Mucosa of rectum (tissue), 2 donors: ENCODE results near the gene SLC35A2.

Experiments
- H3K27ac ChIP-seq, 2 donors: one replicate each; pipeline ENCODE4 v1.7.0; 2013; ENCODE audit warnings: inconsistent platforms in 2 of 2, low read depth in 2 of 2, low read length in 2 of 2
- H3K27me3 ChIP-seq, 2 donors: one replicate each; pipeline ENCODE4 v1.7.0; 2013; ENCODE audit warnings: low read length in 2 of 2; ENCODE audit not compliant: control insufficient read depth in 2 of 2, insufficient read depth in 2 of 2
- H3K36me3 ChIP-seq, 2 donors: one replicate each; pipeline ENCODE4 v1.7.0; 2013; ENCODE audit warnings: low read length in 2 of 2; ENCODE audit not compliant: control insufficient read depth in 2 of 2, insufficient read depth in 2 of 2
- H3K4me1 ChIP-seq, 2 donors: one replicate each; pipeline ENCODE4 v1.7.0; 2013; ENCODE audit warnings: low read length in 2 of 2, mild to moderate bottlenecking in 1 of 2; ENCODE audit not compliant: control insufficient read depth in 2 of 2, insufficient read depth in 2 of 2
- H3K4me3 ChIP-seq, 2 donors: one replicate each; pipeline ENCODE4 v1.7.0; 2013; ENCODE audit warnings: low read length in 2 of 2
- H3K9ac ChIP-seq, 2 donors: one replicate each; pipeline ENCODE4 v1.7.0; 2013; ENCODE audit warnings: low read length in 2 of 2, low read depth in 1 of 2, mild to moderate bottlenecking in 1 of 2
- H3K9me3 ChIP-seq, 2 donors: one replicate each; pipeline ENCODE4 v1.7.0; 2013; ENCODE audit warnings: low read length in 2 of 2; ENCODE audit not compliant: control insufficient read depth in 2 of 2
- donor health status: healthy.
- donor health status: Normal muscosa, but diverticular disease.

SLC35A2 gene

GRCh38 chrX:48917139-48918001, 5.9 kb upstream of the SLC35A2 start:
- peaks cover 9 to 16% of the 10 kb centered on the region in 2 donors for H3K36me3 ChIP-seq
- H3K27ac ChIP-seq = peak overlapping the region; percentile 19 to 62
- H3K4me1 ChIP-seq = peaks cover 5 to 12% of the 10 kb centered on the region in 2 donors
- peak overlapping the region; percentile 48 to 77 for H3K4me3 ChIP-seq
- H3K27me3 ChIP-seq = no peaks in the 10 kb centered on the region
- peak overlapping the region; percentile 21 to 35 for H3K9ac ChIP-seq
- no peaks in the 10 kb centered on the region for H3K9me3 ChIP-seq

- H3K4me1 ChIP-seq = peaks cover 5 to 21% of the 10 kb centered on the region in 2 donors
- no peak overlapping the region for H3K9ac ChIP-seq
- H3K36me3 ChIP-seq = peaks cover 9 to 13% of the 10 kb centered on the region in 2 donors
- H3K27ac ChIP-seq = no peak overlapping the region
- H3K4me3 ChIP-seq = peak overlapping the region in 1 of 2 donors; percentile 35
- no peaks in the 10 kb centered on the region for H3K9me3 ChIP-seq
- H3K27me3 ChIP-seq = no peaks in the 10 kb centered on the region
These were observed 3.4 kb upstream of the SLC35A2 start for GRCh38 chrX:48914593-48915493.

GRCh38 chrX:48913605-48914366, 2.3 kb upstream of the SLC35A2 start:
- H3K9ac ChIP-seq = no peak overlapping the region
- no peak overlapping the region for H3K27ac ChIP-seq
- peaks cover 9 to 13% of the 10 kb centered on the region in 2 donors for H3K36me3 ChIP-seq
- H3K27me3 ChIP-seq = no peaks in the 10 kb centered on the region
- peaks cover 5 to 17% of the 10 kb centered on the region in 2 donors for H3K4me1 ChIP-seq
- no peaks in the 10 kb centered on the region for H3K9me3 ChIP-seq
- no peak overlapping the region for H3K4me3 ChIP-seq

- no peaks in the 10 kb centered on the region for H3K27me3 ChIP-seq
- H3K9me3 ChIP-seq = no peaks in the 10 kb centered on the region
- H3K9ac ChIP-seq = peak overlapping the region; percentile 69 to 74
- H3K4me1 ChIP-seq = peaks cover 5 to 17% of the 10 kb centered on the region in 2 donors
- H3K36me3 ChIP-seq = peaks cover 13 to 14% of the 10 kb centered on the region in 2 donors
- H3K4me3 ChIP-seq = peak overlapping the region; percentile 78 to 89
- H3K27ac ChIP-seq = peak overlapping the region; percentile 86 to 87
These were observed 477 bp downstream of the SLC35A2 start for GRCh38 chrX:48910926-48911411.

DNA sequence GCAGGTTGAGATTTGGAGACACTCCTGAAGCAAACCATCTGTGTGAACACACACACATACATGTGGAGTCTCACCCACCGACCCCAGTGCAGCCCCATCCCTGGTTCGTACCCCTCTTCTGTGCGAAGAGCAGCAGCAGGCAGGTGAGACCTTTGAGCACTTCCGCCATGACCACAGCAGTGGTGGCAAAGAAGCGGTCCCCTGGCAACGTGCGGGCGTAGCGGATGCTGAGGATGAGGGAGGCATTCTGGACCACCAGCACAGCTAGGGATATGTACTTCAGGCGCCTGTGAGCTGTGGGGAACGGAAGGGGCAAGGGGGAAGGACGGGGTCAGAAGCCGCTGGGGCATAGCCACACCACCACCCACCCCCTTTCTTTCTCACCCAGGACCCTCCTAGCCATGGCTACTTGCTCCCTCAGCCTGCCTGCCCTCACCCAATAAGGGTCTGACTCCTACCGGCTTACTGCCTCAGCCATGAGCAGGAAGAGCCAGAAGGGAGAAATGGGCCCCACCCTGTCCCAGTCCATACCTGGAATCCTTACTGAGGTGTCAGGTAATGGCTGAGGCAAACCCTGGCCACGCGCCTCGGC, 1.6 kb downstream of the SLC35A2 start:
- H3K9me3 ChIP-seq = no peaks in the 10 kb centered on the region
- H3K4me3 ChIP-seq = no peak overlapping the region
- H3K27ac ChIP-seq = no peak overlapping the region
- H3K4me1 ChIP-seq = peaks cover 5 to 17% of the 10 kb centered on the region in 2 donors
- H3K27me3 ChIP-seq = no peaks in the 10 kb centered on the region
- peaks cover 7 to 10% of the 10 kb centered on the region in 2 donors for H3K36me3 ChIP-seq
- no peak overlapping the region for H3K9ac ChIP-seq

- peaks cover 5 to 14% of the 10 kb centered on the region in 2 donors for H3K4me1 ChIP-seq
- peaks cover 2 to 10% of the 10 kb centered on the region in 2 donors for H3K36me3 ChIP-seq
- H3K9me3 ChIP-seq = no peaks in the 10 kb centered on the region
- no peak overlapping the region for H3K9ac ChIP-seq
- H3K27ac ChIP-seq = no peak overlapping the region
- no peaks in the 10 kb centered on the region for H3K27me3 ChIP-seq
- H3K4me3 ChIP-seq = no peak overlapping the region
These were observed 2.8 kb downstream of the SLC35A2 start for GRCh38 chrX:48908600-48908999.

DNA sequence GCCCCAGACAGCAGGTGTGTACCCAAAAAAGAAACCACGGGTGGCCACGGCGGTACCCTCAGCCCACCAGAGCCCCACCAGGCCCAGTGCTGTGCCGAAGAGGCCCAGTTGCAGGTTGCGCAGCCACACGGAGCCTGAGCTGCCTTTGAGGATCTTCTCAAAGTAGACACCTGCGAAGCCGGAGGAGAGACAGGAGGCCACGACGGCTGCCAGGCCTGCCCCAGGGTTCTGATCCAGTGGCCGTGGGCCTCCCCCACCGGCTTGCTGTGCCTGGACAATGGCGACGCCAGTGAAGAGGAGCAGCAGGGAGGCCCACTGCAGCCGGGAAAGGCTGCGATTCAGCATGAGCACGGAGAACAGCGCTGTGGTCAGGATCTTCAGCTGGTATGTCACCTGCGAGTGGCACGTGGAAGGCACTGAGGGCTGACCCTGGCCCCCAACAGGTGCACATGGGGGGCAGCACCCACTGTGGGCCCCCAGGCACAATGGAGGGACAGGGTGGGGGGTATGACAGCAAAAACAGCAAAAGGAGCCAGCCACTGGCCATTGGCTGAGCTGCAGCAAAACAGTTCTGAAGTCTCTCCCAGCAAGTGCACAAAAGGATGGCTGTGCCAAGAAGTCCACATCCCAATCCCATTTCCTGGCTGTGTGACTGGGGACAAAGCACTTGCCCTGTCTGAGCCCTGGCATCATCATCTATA, 6.2 kb downstream of the SLC35A2 start:
- peaks cover 20 to 24% of the 10 kb centered on the region in 2 donors for H3K36me3 ChIP-seq
- H3K9me3 ChIP-seq = no peaks in the 10 kb centered on the region
- H3K27ac ChIP-seq = no peak overlapping the region
- no peaks in the 10 kb centered on the region for H3K27me3 ChIP-seq
- no peak overlapping the region for H3K9ac ChIP-seq
- no peak overlapping the region for H3K4me3 ChIP-seq
- no peaks in the 10 kb centered on the region for H3K4me1 ChIP-seq

DNA sequence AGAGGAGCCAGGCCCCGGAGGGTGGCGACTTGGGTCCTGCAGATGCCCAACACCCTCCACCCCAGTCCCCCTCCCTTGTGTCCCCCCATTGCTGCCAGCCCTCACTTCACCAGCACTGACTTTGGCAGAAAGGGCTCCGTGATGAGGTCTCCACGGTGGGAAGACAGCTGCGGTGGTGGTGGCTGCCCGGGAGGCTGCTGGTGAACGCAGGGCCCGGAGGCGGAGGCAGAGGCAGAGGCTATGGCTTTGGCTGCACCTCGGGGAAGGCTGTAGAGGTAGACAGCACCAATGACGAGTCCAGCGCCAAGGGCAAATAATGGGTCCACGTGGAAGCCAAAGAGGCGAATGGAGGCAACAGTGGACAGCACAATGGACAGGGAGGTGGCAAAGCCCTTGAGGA, 6.8 kb downstream of the SLC35A2 start:
- Histone ChIP-seq H3K36me3 (peaks cover 21 to 24% of the 10 kb centered on the region in 2 donors), H3K4me1 (no peaks in the 10 kb centered on the region), H3K9ac (no peak overlapping the region), H3K4me3 (no peak overlapping the region), H3K9me3 (no peaks in the 10 kb centered on the region), H3K27ac (no peak overlapping the region), H3K27me3 (no peaks in the 10 kb centered on the region)

DNA sequence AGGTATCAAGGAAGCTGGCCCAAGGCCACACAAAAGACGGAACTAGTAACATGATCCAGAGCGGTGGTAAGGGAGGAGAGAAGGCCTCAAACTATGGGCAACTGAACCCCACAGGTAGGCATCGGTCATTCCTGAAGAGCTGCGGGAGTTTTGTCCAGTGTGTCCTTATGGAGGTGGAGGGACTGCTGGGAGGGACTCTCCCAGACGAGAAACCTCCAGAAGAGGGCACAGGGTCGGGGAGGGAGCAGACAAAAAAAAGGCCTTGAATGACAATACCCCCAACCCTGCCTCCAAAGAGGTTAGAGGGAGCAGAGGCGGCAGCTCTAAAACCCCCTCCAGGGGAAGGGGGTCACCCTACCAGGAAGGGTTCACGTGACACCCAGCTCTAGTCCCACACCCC, 7.3 kb downstream of the SLC35A2 start:
- H3K4me3 ChIP-seq = no peak overlapping the region
- no peak overlapping the region for H3K9ac ChIP-seq
- H3K27me3 ChIP-seq = no peaks in the 10 kb centered on the region
- peaks cover 23 to 24% of the 10 kb centered on the region in 2 donors for H3K36me3 ChIP-seq
- H3K9me3 ChIP-seq = no peaks in the 10 kb centered on the region
- H3K4me1 ChIP-seq = peaks cover 0 to 2% of the 10 kb centered on the region in 2 donors
- no peak overlapping the region for H3K27ac ChIP-seq
